Type B pancreatic cell (in vitro differentiated cells): ENCODE measurements around the gene INPP4B. TPM values are rescaled to one million over a fixed set of nuclear protein-coding genes. Genes with fewer than 3 reads are reported as not detected.

Experiments
- DNase-seq: peaks from one replicate; pipeline ENCODE4 v3.0.0; 2021; ENCODE audit warnings: mixed read lengths; ENCODE audit not compliant: unreplicated experiment; ENCODE audit errors: extremely low spot score
- H3K27ac Mint-ChIP-seq: 2 replicates; pipeline ENCODE4 v1.8.0; 2021; ENCODE audit warnings: mild to moderate bottlenecking, mixed read lengths
- H3K27me3 Mint-ChIP-seq: 2 replicates; pipeline ENCODE4 v1.8.0; 2021; ENCODE audit warnings: mixed read lengths
- H3K36me3 Mint-ChIP-seq: 2 replicates; pipeline ENCODE4 v1.8.0; 2021; ENCODE audit warnings: mixed read lengths
- H3K4me1 Mint-ChIP-seq: one replicate; pipeline ENCODE4 v1.8.0; 2021; ENCODE audit warnings: mixed read lengths; ENCODE audit not compliant: unreplicated experiment
- H3K4me3 Mint-ChIP-seq: 2 replicates; pipeline ENCODE4 v1.8.0; 2021; ENCODE audit warnings: mild to moderate bottlenecking, mixed read lengths
- H3K9me3 Mint-ChIP-seq: 2 replicates; pipeline ENCODE4 v1.8.0; 2021; ENCODE audit warnings: mixed read lengths
- CTCF ChIP-seq: fragments of 200-600 bp; sonication (generic); conservative IDR thresholded peaks from 2 replicates; pipeline ENCODE4 v1.5.0; 2021; ENCODE audit warnings: antibody characterized with exemption, mild to moderate bottlenecking
- total RNA-seq: library from RNA; stranded (reverse); gene quantifications from 2 replicates; pipeline ENCODE4 v1.2.1, GENCODE V29; 2021; ENCODE audit warnings: low replicate concordance

The INPP4B gene
- total RNA-seq, 1 donor from 2014 or later: 9.0 TPM

DNA sequence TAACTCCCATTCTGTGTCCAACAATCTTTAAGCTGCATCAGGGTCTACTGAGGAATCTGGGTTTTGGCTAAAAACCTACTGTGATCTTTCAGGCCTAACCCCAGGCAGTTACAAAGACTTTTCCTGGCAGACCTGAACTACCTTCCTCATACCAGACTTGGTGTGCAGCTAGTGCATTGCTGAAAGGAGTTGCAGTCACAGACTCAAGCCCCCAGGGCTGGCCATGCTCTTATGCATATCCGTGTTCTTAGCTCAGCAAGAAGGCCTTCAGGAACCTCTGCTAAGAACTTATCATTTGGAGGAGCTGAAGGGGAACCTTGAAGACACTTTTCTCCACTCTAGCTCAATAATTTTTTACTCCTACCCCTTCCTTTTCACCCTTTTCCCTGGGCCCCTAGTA is 147.5 kb downstream of the INPP4B start:
- Mint-ChIP-seq H3K27me3 (no peaks in the 10 kb centered on the region), H3K27ac (no peak overlapping the region), H3K4me1 (peaks cover 6% of the 10 kb centered on the region), H3K4me3 (no peak overlapping the region), H3K9me3 (no peaks in the 10 kb centered on the region), H3K36me3 (no peaks in the 10 kb centered on the region)
- TF ChIP-seq CTCF: no peak
- no peak for DNase-seq

- no peaks in the 10 kb centered on the region for H3K27me3 Mint-ChIP-seq
- no peak overlapping the region for H3K4me3 Mint-ChIP-seq
- no peak for TF ChIP-seq CTCF
- H3K9me3 Mint-ChIP-seq: no peaks in the 10 kb centered on the region
- no peaks in the 10 kb centered on the region for H3K36me3 Mint-ChIP-seq
- DNase-seq: no peak
- peaks cover 6% of the 10 kb centered on the region for H3K4me1 Mint-ChIP-seq
- H3K27ac Mint-ChIP-seq: no peak overlapping the region
These were observed 148.2 kb downstream of the INPP4B start for GRCh38 chr4:142697928-142698327.

GRCh38 chr4:142697320-142697719 is 148.8 kb downstream of the INPP4B start:
- no peak for DNase-seq
- Mint-ChIP-seq H3K4me3 (no peak overlapping the region), H3K36me3 (no peaks in the 10 kb centered on the region), H3K4me1 (peaks cover 6% of the 10 kb centered on the region), H3K27ac (no peak overlapping the region), H3K27me3 (no peaks in the 10 kb centered on the region), H3K9me3 (no peaks in the 10 kb centered on the region)
- TF ChIP-seq CTCF: no peak

DNA sequence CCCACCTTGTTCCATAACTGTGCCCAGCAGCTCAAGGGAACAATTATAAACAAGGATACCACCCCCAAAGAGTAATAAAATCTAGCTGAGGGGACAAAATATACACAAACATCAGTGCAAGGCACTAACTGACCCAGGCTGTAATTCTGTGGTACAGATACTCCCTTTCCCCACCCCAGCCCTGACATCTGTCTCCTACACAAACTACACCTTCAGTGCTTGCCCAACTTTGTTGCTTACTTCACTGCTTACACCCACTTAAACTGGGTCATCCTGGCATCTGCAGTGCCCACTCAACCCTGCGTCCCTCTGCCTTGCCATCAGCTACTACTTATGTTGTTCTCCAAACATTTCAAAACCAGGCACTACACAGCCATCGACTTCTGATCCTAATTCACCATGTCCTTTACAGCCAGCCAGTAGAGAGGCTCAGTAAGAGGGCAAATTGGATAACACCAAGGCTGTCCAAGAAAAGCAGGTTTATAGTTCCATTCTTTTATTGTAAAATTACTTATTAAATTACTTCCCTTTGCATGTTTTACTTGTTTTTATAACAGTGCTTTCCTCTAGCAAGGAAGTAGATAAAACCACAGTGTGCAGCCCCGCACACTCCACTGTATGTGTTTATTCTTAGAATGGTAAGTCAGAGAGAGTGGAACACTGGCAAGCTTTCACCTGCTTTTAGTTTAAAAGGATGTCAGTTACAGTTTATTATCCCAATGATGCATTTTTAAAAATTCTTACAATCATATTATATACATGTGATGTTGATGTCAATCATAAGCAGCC is 149.6 kb downstream of the INPP4B start:
- Mint-ChIP-seq H3K4me1 (peaks cover 6% of the 10 kb centered on the region), H3K36me3 (no peaks in the 10 kb centered on the region), H3K4me3 (no peak overlapping the region), H3K27me3 (no peaks in the 10 kb centered on the region), H3K27ac (no peak overlapping the region), H3K9me3 (no peaks in the 10 kb centered on the region)
- no peak for TF ChIP-seq CTCF
- no peak for DNase-seq

- no peak overlapping the region for H3K4me3 Mint-ChIP-seq
- TF ChIP-seq CTCF: no peak
- H3K4me1 Mint-ChIP-seq: no peaks in the 10 kb centered on the region
- H3K9me3 Mint-ChIP-seq: no peaks in the 10 kb centered on the region
- no peaks in the 10 kb centered on the region for H3K27me3 Mint-ChIP-seq
- no peaks in the 10 kb centered on the region for H3K36me3 Mint-ChIP-seq
- H3K27ac Mint-ChIP-seq: no peak overlapping the region
- no peak for DNase-seq
These were observed 155.5 kb downstream of the INPP4B start for GRCh38 chr4:142690406-142691163.
